Spleen (tissue), 11 donors: Measurements from ENCODE around the gene ITPKB. TPM values are rescaled to one million over a fixed set of nuclear protein-coding genes. Genes with fewer than 3 reads are reported as not detected.

Experiments
- DNase-seq: peaks from one replicate; pipeline ENCODE4 v3.0.0-alpha.2; 2020
- H3K27ac ChIP-seq, 8 donors: fragments of 200-600 bp; sonication (generic) in 7 of 8; 1 replicate in 4 of 8; 2 replicates in 4 of 8; pipeline versions ENCODE4 v1.5.0 to v1.8.0; 2016 to 2021; ENCODE audit warnings: inconsistent platforms in 4 of 8, mild to moderate bottlenecking in 4 of 8, moderate library complexity in 1 of 8
- H3K27me3 ChIP-seq, 7 donors: fragments of 200-600 bp; sonication (generic) in 6 of 7; replicated peaks in 1 of 7; 1 replicate in 4 of 7; 2 replicates in 3 of 7; pipeline versions ENCODE4 v1.5.0 to v1.8.0; 2016 to 2021; ENCODE audit warnings: inconsistent platforms in 3 of 7, mild to moderate bottlenecking in 1 of 7
- H3K36me3 ChIP-seq, 6 donors: fragments of 200-600 bp; sonication (generic) in 5 of 6; 1 replicate in 4 of 6; 2 replicates in 2 of 6; pipeline versions ENCODE4 v1.5.0 to v1.8.0; 2016 to 2021; ENCODE audit warnings: inconsistent platforms in 2 of 6
- H3K4me1 ChIP-seq, 6 donors: fragments of 200-600 bp; sonication (generic) in 5 of 6; 1 replicate in 3 of 6; 2 replicates in 3 of 6; pipeline versions ENCODE4 v1.5.0 to v1.8.0; 2016 to 2021; ENCODE audit warnings: inconsistent platforms in 3 of 6
- H3K4me3 ChIP-seq, 8 donors: fragments of 200-600 bp; sonication (generic) in 7 of 8; 1 replicate in 4 of 8; 2 replicates in 4 of 8; pipeline versions ENCODE4 v1.5.0 to v1.8.0; 2016 to 2021; ENCODE audit warnings: inconsistent platforms in 4 of 8, mild to moderate bottlenecking in 4 of 8, moderate library complexity in 2 of 8
- H3K9me3 ChIP-seq, 8 donors: fragments of 200-600 bp; sonication (generic) in 7 of 8; 1 replicate in 4 of 8; 2 replicates in 4 of 8; pipeline versions ENCODE4 v1.5.0 to v1.8.0; 2016 to 2021; ENCODE audit warnings: inconsistent platforms in 4 of 8
- CTCF ChIP-seq, 11 experiments: fragments of 200-600 bp in 7 of 11; fragments of 450-650 bp in 4 of 11; sonication (generic) in 4 of 11; IDR thresholded peaks in 8 of 11; conservative IDR thresholded peaks in 3 of 11; 1 replicate in 7 of 11; 2 replicates in 4 of 11; pipeline versions ENCODE4 v1.4.0 to v1.8.0; 2016 to 2021; ENCODE audit warnings: antibody characterized with exemption in 11 of 11, inconsistent platforms in 4 of 11, mild to moderate bottlenecking in 1 of 11
- POLR2A ChIP-seq, 3 donors: fragments of 450-650 bp; IDR thresholded peaks; one replicate each; pipeline ENCODE4 v1.5.1; 2017; ENCODE audit warnings: antibody characterized with exemption in 3 of 3, mild to moderate bottlenecking in 1 of 3
- POLR2AphosphoS5 ChIP-seq, 3 donors: sonication (generic); formaldehyde crosslinking; IDR thresholded peaks; one replicate each; pipeline ENCODE4 v1.5.1; 2017; ENCODE audit warnings: antibody characterized with exemption in 3 of 3
- WGBS, 5 donors: extraction: QIAGEN DNeasy Blood & Tissue Kit in 3 of 5; methylation state at CpG; one replicate each; pipeline versions ENCODE4 v1.1.5 to v1.1.7; 2013 to 2018; 5-methylcytosine and 5-hydroxymethylcytosine counted together
- intact Hi-C: fragments of 100-400 bp; cut with DNase I; formaldehyde crosslinking; loops from one replicate; pipeline ENCODE4 v1.15.0; 2023; ENCODE audit warnings: low total_unique reads
- polyA plus RNA-seq, 3 donors: library from polyadenylated mRNA; stranded (reverse); fragments of 200-250 nt; gene quantifications; one replicate each; pipeline ENCODE4 v1.2.1, GENCODE V29; 2013
- total RNA-seq, 7 donors: library from RNA; depleted of rRNA in 3 of 7; stranded (reverse); fragments of >200 nt in 3 of 7; fragmentation: NEBNext Ultra II Directional in 4 of 7; extraction: Animal tissue kit (Norgen Biotek cat#: 25700) in 4 of 7; gene quantifications; one replicate each; pipeline versions ENCODE4 v1.1.0 to v1.2.1, GENCODE V29; 2016 to 2021
- donor health status: healthy with polysubstance abuse.
- donor health status: DM: no; HTN: no; CAD: no; lungs with moderate emphysema.
- donor health status: DM: no; HTN: no; CAD: no.
- donor health status: Bipolar disorder and iron deficiency.
- donor health status: healthy.
- donor health status: DM: no; HTN: no; CAD: no.
- donor health status: DM: yes; HTN: yes; CAD: no.

Gene ITPKB
- total and polyA plus RNA-seq, 10 donors, result 8.5 to 74.6 (median 59.6) TPM

- intact Hi-C loops, result no loop called here
- H3K27me3 ChIP-seq, result no peaks in the 10 kb centered on the region
- H3K4me1 ChIP-seq, result peaks cover 0 to 68% (median 55%) of the 10 kb centered on the region in 6 donors
- no peak for DNase-seq
- no peak overlapping the region for H3K4me3 ChIP-seq
- no peaks in the 10 kb centered on the region for H3K9me3 ChIP-seq
- TF ChIP-seq POLR2AphosphoS5 (IDR thresholded peaks at IDR 0.05) (no peak), POLR2A (IDR thresholded peaks at IDR 0.05) (no peak), CTCF (IDR thresholded peaks at IDR 0.05 in 8 of 11, conservative IDR thresholded peaks at IDR 0.05 in 3 of 11) (no peak)
- peaks cover 0 to 30% (median 5%) of the 10 kb centered on the region in 6 donors for H3K36me3 ChIP-seq
- 89 to 95% (median 92%) methylated on average over 7 of the region's 7 CpGs for WGBS, 5 donors
- H3K27ac ChIP-seq, result no peak overlapping the region
Observed at GRCh38 chr1:226670073-226670472, 69.0 kb downstream of the ITPKB start.

GRCh38 chr1:226668173-226668560 lies 70.9 kb downstream of the ITPKB start:
- peaks cover 0 to 32% (median 5%) of the 10 kb centered on the region in 6 donors for H3K36me3 ChIP-seq
- TF ChIP-seq CTCF (IDR thresholded peaks at IDR 0.05 in 8 of 11, conservative IDR thresholded peaks at IDR 0.05 in 3 of 11), result no peak
- no peak for TF ChIP-seq POLR2A (IDR thresholded peaks at IDR 0.05)
- no peak for TF ChIP-seq POLR2AphosphoS5 (IDR thresholded peaks at IDR 0.05)
- no peaks in the 10 kb centered on the region for H3K9me3 ChIP-seq
- no peaks in the 10 kb centered on the region for H3K27me3 ChIP-seq
- DNase-seq, result no peak
- intact Hi-C loops, result no loop called here
- WGBS, 5 donors, result 83 to 88% (median 85%) methylated on average over 5 of the region's 5 CpGs
- peak overlapping the region in 1 of 8 donors; percentile 18 for H3K27ac ChIP-seq
- H3K4me3 ChIP-seq, result no peak overlapping the region
- H3K4me1 ChIP-seq, result peaks cover 0 to 61% (median 39%) of the 10 kb centered on the region in 6 donors

GRCh38 chr1:226666692-226667091 lies 72.4 kb downstream of the ITPKB start:
- 65 to 87% (median 72%) methylated on average over 4 of the region's 4 CpGs for WGBS, 5 donors

GRCh38 chr1:226666164-226666506 lies 72.9 kb downstream of the ITPKB start:
- intact Hi-C loops, result no loop called here
- peak overlapping the region in 1 of 8 donors; percentile 9 for H3K27ac ChIP-seq
- no peaks in the 10 kb centered on the region for H3K9me3 ChIP-seq
- H3K4me1 ChIP-seq, result peaks cover 0 to 62% (median 25%) of the 10 kb centered on the region in 6 donors
- WGBS, 5 donors, result 81 to 91% (median 86%) methylated on average over 3 to 6 of the region's 6 CpGs
- H3K27me3 ChIP-seq, result no peaks in the 10 kb centered on the region
- peak; percentile 61 for DNase-seq
- H3K36me3 ChIP-seq, result peaks cover 0 to 17% (median 1%) of the 10 kb centered on the region in 6 donors
- no peak overlapping the region for H3K4me3 ChIP-seq
- TF ChIP-seq POLR2AphosphoS5 (IDR thresholded peaks at IDR 0.05), result no peak
- TF ChIP-seq CTCF (IDR thresholded peaks at IDR 0.05 in 8 of 11, conservative IDR thresholded peaks at IDR 0.05 in 3 of 11), result no peak
- TF ChIP-seq POLR2A (IDR thresholded peaks at IDR 0.05), result no peak

More at GRCh38 chr1:226666692-226667091, 72.4 kb downstream of the ITPKB start:
- no peak for DNase-seq
- TF ChIP-seq CTCF (IDR thresholded peaks at IDR 0.05 in 8 of 11, conservative IDR thresholded peaks at IDR 0.05 in 3 of 11), result no peak
- TF ChIP-seq POLR2A (IDR thresholded peaks at IDR 0.05), result no peak
- no peak for TF ChIP-seq POLR2AphosphoS5 (IDR thresholded peaks at IDR 0.05)
- Histone ChIP-seq H3K27me3 (no peaks in the 10 kb centered on the region), H3K4me1 (peaks cover 0 to 61% (median 31%) of the 10 kb centered on the region in 6 donors), H3K4me3 (no peak overlapping the region), H3K9me3 (no peaks in the 10 kb centered on the region), H3K36me3 (peaks cover 0 to 22% (median 4%) of the 10 kb centered on the region in 6 donors), H3K27ac (no peak overlapping the region)
- intact Hi-C loops, result no loop called here
